ENCODE data around the gene CCER1.

CCER1 gene

DNA sequence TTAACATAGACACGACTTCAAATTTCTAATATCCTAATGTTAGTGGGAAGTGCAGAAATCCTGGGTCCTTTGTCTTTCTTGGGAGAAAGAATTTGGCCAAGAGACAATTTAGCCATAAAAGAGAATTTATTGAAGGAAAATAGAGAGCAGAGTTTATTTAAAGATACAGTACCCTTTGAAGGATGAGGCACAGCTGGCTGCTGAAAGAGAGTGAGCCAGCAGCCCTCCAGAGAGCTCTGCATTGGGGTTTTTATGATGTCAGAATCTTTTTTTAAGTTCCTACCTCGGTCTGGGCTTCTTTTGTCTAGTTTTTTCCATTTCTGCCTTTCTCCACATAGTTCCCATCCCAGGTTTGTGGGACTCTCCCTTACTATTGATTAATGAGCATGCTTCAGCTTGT lies 37.5 kb downstream of the CCER1 start:
- no peaks in the 10 kb centered on the region for H3K36me3 ChIP-seq (replicated peaks)
- H3K27ac ChIP-seq, result no peak overlapping the region
- TF ChIP-seq, protein P1, sequence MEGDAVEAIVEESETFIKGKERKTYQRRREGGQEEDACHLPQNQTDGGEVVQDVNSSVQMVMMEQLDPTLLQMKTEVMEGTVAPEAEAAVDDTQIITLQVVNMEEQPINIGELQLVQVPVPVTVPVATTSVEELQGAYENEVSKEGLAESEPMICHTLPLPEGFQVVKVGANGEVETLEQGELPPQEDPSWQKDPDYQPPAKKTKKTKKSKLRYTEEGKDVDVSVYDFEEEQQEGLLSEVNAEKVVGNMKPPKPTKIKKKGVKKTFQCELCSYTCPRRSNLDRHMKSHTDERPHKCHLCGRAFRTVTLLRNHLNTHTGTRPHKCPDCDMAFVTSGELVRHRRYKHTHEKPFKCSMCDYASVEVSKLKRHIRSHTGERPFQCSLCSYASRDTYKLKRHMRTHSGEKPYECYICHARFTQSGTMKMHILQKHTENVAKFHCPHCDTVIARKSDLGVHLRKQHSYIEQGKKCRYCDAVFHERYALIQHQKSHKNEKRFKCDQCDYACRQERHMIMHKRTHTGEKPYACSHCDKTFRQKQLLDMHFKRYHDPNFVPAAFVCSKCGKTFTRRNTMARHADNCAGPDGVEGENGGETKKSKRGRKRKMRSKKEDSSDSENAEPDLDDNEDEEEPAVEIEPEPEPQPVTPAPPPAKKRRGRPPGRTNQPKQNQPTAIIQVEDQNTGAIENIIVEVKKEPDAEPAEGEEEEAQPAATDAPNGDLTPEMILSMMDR (IDR thresholded peaks at IDR 0.05; ENCODE audit: low read depth, low read length, missing control alignments), result no peak
- in situ Hi-C loops (cut with HindIII; ENCODE audit: low pct_ligation_motif_present, low sequenced_read_pairs), result no loop called here
- DNase-seq, result no peak
- H3K4me3 ChIP-seq (ENCODE audit: low read depth, low read length), result no peak overlapping the region
- no peaks in the 10 kb centered on the region for H3K27me3 ChIP-seq (replicated peaks)

DNA sequence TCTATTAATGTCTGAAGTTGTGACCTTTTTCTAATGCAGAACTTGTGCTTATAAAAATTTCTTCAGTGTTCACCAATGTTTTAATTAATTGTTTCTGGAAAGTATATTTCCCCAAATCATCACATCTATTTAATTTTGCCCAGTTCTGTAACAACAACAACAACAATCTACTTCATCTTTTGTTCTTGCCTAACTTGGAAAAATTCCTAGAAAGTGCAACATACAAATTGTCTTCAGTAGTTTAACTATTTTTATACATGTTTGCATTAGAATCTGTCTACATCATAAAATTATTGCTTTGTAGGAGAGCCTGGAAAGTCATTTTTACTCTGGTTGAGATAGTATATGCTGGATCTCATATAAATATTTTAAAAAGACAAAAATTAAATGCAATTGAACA lies 38.5 kb downstream of the CCER1 start:
- no peaks in the 10 kb centered on the region for H3K27me3 ChIP-seq (replicated peaks)
- no peak overlapping the region for H3K27ac ChIP-seq
- no peak for DNase-seq
- in situ Hi-C loops (cut with HindIII; ENCODE audit: low pct_ligation_motif_present, low sequenced_read_pairs), result no loop called here
- H3K4me3 ChIP-seq (ENCODE audit: low read depth, low read length), result no peak overlapping the region
- TF ChIP-seq, protein P1 (IDR thresholded peaks at IDR 0.05; ENCODE audit: low read depth, low read length, missing control alignments), result no peak
- H3K36me3 ChIP-seq (replicated peaks), result no peaks in the 10 kb centered on the region

DNA sequence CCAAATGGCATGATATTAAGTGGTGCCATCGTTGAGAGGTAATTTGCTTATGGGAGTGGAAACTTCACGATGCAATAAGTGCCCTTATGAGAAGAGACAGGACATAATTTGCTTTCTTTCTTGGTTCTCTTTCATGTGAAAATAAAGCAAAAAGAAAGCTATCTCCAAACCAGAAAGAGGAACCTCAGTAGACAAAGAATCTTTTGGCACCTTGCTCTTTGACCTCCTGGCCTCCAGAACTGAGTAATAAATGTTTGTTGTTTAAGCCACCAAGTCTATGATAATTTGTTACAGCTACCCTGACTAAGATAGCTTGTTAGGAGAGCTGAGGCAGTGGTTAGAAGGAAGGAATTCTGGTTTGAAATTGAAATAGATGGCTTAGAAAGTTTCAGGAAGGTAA lies 39.6 kb downstream of the CCER1 start:
- in situ Hi-C loops (cut with HindIII; ENCODE audit: low pct_ligation_motif_present, low sequenced_read_pairs), result no loop called here
- no peak overlapping the region for H3K27ac ChIP-seq

DNA sequence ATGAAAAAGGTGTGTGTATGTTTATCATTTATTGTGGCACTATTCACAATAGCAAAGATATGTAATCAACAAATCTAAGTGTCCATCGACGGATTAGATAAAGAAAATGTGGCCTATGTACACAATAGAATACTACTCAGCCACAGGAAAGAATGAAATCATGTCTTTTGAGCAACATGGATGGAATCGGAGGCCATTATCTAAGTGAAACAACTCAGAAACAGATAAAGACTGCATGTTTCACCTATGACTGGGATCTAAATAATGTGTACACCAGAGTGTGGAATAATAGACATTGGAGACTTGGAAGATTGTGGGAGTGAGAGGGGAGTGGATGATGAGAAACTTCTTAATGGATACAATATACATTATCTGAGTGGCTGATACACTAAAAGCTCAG lies 44.0 kb downstream of the CCER1 start:
- in situ Hi-C loops (cut with HindIII; ENCODE audit: low pct_ligation_motif_present, low sequenced_read_pairs), result no loop called here
- H3K36me3 ChIP-seq (replicated peaks), result no peaks in the 10 kb centered on the region
- peak; percentile 67 for DNase-seq
- H3K27me3 ChIP-seq (replicated peaks), result no peaks in the 10 kb centered on the region
- H3K4me3 ChIP-seq (ENCODE audit: low read depth, low read length), result no peak overlapping the region
- TF ChIP-seq, protein P1 (IDR thresholded peaks at IDR 0.05; ENCODE audit: low read depth, low read length, missing control alignments), result no peak
- H3K27ac ChIP-seq, result peak overlapping the region; percentile 38

More for the DNA sequence above, 39.6 kb downstream of the CCER1 start:
- H3K36me3 ChIP-seq (replicated peaks), result no peaks in the 10 kb centered on the region
- no peaks in the 10 kb centered on the region for H3K27me3 ChIP-seq (replicated peaks)
- no peak overlapping the region for H3K4me3 ChIP-seq (ENCODE audit: low read depth, low read length)
- TF ChIP-seq, protein P1 (IDR thresholded peaks at IDR 0.05; ENCODE audit: low read depth, low read length, missing control alignments), result no peak
- no peak for DNase-seq

DNA sequence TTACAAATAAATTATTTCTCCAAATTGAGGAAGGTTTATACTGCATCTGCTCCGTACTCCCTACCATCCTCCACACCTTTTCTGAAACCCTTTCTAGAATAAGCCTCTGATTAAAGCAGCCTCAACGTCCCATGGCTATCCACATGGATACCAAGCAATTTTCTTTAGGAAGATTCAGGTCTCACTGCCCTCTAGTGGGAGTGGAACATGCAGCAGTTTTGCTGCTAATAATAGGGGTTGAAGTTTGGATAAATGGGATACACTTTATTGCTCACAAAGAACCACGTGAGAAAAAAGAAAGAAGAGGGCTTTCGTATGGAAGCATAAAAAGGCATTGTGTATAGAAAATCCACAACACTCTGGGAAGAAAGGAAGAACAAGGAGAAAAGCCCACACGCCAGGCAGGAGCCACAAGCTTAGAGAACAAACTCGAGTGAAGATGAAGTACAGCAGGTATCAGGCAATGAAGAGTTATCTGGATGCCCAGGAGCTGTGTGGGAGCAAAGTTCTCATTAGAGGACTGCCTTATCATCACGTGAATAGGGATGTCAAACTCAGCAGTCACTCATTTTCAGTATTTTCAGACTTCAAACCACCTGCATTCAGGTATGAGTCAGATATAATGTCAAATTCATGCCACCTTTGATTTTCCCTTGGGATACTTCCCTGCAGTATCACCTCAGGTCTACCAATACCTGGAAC lies 45.8 kb downstream of the CCER1 start:
- in situ Hi-C loops (cut with HindIII; ENCODE audit: low pct_ligation_motif_present, low sequenced_read_pairs), result no loop called here
- Histone ChIP-seq H3K27ac (no peak overlapping the region), H3K36me3 (replicated peaks) (no peaks in the 10 kb centered on the region), H3K4me3 (ENCODE audit: low read depth, low read length) (no peak overlapping the region), H3K27me3 (replicated peaks) (no peaks in the 10 kb centered on the region)
- peak; percentile 68 for DNase-seq
- TF ChIP-seq, protein P1 (IDR thresholded peaks at IDR 0.05; ENCODE audit: low read depth, low read length, missing control alignments), result peak; percentile 84

DNA sequence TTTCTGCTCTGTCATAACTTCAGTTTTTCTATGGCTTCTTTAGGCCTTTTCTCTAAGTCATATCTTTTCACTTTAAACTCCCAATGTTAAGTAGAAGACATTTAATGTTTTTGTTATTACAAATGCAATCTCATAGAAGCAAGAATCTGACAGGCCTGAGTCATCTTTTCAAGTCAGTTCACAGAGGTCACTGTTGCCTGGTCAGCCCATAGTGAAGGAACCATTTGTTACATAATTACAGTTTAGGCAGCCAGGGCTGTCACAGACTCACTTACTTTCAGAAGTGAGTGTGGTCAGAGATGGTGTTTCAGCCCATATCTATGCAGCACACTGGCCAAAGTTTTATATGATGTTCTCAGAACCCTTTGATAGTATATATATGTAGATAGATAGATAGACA lies 46.5 kb downstream of the CCER1 start:
- TF ChIP-seq, protein P1 (IDR thresholded peaks at IDR 0.05; ENCODE audit: low read depth, low read length, missing control alignments), result no peak
- Histone ChIP-seq H3K4me3 (ENCODE audit: low read depth, low read length) (no peak overlapping the region), H3K27me3 (replicated peaks) (no peaks in the 10 kb centered on the region), H3K27ac (peak overlapping the region; percentile 5), H3K36me3 (replicated peaks) (no peaks in the 10 kb centered on the region)
- peak; percentile 90 for DNase-seq
- in situ Hi-C loops (cut with HindIII; ENCODE audit: low pct_ligation_motif_present, low sequenced_read_pairs), result no loop called here

Measured in brain microvascular endothelial cell (primary cell).